Colonic mucosa (tissue), 4 donors: Measurements from ENCODE around the gene SVEP1. TPM values are rescaled to one million over a fixed set of nuclear protein-coding genes. Genes with fewer than 3 reads are reported as not detected.

ENCODE experiments used
- DNase-seq: peaks from one replicate; pipeline ENCODE4 v3.0.0-alpha.2; 2020
- H3K27ac ChIP-seq: fragments of 200-600 bp; one replicate; pipeline ENCODE4 v1.8.0; 2021
- H3K27me3 ChIP-seq: fragments of 200-600 bp; one replicate; pipeline ENCODE4 v1.8.0; 2021
- H3K36me3 ChIP-seq: fragments of 200-600 bp; one replicate; pipeline ENCODE4 v1.8.0; 2021
- H3K4me1 ChIP-seq: fragments of 200-600 bp; one replicate; pipeline ENCODE4 v1.8.0; 2021; ENCODE audit warnings: mild to moderate bottlenecking
- H3K4me3 ChIP-seq: fragments of 200-600 bp; one replicate; pipeline ENCODE4 v1.8.0; 2021
- H3K9ac ChIP-seq, 2 donors: one replicate each; pipeline ENCODE4 v1.7.0; 2013; ENCODE audit warnings: control low read depth in 2 of 2, low read depth in 2 of 2, low read length in 2 of 2
- H3K9me3 ChIP-seq: fragments of 200-600 bp; one replicate; pipeline ENCODE4 v1.8.0; 2021
- intact Hi-C: fragments of 100-400 bp; cut with DNase I; formaldehyde crosslinking; loops from one replicate; pipeline ENCODE4 v1.14.1; 2022
- total RNA-seq, 2 donors: library from RNA; stranded (reverse); fragmentation: NEBNext Ultra II Directional in 1 of 2; extraction: Animal tissue kit (Norgen Biotek cat#: 25700) in 1 of 2; gene quantifications; one replicate each; pipeline ENCODE4 v1.2.1, GENCODE V29; 2021
- TF ChIP-seq, protein P1 (sequence below): fragments of 200-600 bp; IDR thresholded peaks from one replicate; pipeline ENCODE4 v1.8.0; 2022; ENCODE audit warnings: antibody characterized with exemption, mild to moderate bottlenecking
- donor health status: healthy.
- donor health status: DM: no; HTN: no; CAD: no.
- donor health status: DM: no; HTN: no; CAD: no.

The SVEP1 gene
- total RNA-seq, 2 donors from 2014 or later = 2.1 to 9.7 TPM

DNA sequence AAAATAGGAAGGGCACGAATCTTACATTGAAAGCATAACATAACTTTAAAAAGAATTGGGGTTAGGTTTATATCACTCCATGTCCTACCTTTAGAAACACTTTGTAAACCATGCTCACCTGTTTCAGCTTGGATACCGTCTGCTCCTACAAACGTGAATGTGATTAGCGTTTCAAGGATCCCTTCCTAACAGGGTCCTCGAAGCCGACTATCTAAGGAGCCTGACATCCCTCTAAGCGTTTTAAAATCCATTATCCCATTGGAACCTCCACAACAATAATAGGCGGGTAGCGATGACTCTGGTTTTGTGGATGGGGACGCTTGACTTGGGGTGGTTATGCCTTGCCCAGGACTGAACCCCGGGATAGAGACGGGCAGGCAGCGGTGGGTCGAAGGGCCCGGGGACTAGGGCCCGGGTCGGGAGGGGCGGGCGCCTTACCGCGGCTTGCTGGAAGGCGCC, 937 bp downstream of the SVEP1 start:
- intact Hi-C loops = no loop called here
- H3K9me3 ChIP-seq = no peaks in the 10 kb centered on the region
- H3K4me3 ChIP-seq = peak overlapping the region; percentile 29
- peak overlapping the region in 1 of 2 donors; percentile 12 for H3K9ac ChIP-seq
- H3K27me3 ChIP-seq = peaks cover 25% of the 10 kb centered on the region
- TF ChIP-seq, protein P1, sequence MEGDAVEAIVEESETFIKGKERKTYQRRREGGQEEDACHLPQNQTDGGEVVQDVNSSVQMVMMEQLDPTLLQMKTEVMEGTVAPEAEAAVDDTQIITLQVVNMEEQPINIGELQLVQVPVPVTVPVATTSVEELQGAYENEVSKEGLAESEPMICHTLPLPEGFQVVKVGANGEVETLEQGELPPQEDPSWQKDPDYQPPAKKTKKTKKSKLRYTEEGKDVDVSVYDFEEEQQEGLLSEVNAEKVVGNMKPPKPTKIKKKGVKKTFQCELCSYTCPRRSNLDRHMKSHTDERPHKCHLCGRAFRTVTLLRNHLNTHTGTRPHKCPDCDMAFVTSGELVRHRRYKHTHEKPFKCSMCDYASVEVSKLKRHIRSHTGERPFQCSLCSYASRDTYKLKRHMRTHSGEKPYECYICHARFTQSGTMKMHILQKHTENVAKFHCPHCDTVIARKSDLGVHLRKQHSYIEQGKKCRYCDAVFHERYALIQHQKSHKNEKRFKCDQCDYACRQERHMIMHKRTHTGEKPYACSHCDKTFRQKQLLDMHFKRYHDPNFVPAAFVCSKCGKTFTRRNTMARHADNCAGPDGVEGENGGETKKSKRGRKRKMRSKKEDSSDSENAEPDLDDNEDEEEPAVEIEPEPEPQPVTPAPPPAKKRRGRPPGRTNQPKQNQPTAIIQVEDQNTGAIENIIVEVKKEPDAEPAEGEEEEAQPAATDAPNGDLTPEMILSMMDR = no peak
- peak overlapping the region; percentile 62 for H3K27ac ChIP-seq
- DNase-seq = no peak
- no peaks in the 10 kb centered on the region for H3K4me1 ChIP-seq
- no peaks in the 10 kb centered on the region for H3K36me3 ChIP-seq

DNA sequence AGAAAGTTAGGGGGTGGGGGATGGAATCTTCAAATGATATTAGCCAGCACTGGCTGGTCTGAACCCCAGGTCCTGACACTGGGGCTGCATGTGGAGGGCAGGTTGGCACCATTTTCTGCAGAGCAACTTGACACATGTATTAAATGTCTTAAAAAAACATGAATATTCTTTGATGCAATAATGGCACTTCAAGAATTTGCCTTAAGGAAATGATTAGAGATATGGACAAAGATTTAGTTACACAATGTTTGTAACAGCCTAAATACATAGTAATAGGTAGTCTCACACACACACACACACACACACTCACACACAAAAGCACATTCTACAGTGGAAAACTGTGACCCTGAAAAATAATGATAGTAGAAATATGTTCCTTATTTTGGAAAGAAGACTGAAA, 3.6 kb downstream of the SVEP1 start:
- H3K27me3 ChIP-seq = peaks cover 25% of the 10 kb centered on the region
- no peaks in the 10 kb centered on the region for H3K4me1 ChIP-seq
- no peak overlapping the region for H3K4me3 ChIP-seq
- no peak overlapping the region for H3K9ac ChIP-seq
- no peak for DNase-seq
- TF ChIP-seq, protein P1 = no peak
- no peaks in the 10 kb centered on the region for H3K36me3 ChIP-seq
- intact Hi-C loops = no loop called here
- H3K27ac ChIP-seq = no peak overlapping the region
- no peaks in the 10 kb centered on the region for H3K9me3 ChIP-seq

DNA sequence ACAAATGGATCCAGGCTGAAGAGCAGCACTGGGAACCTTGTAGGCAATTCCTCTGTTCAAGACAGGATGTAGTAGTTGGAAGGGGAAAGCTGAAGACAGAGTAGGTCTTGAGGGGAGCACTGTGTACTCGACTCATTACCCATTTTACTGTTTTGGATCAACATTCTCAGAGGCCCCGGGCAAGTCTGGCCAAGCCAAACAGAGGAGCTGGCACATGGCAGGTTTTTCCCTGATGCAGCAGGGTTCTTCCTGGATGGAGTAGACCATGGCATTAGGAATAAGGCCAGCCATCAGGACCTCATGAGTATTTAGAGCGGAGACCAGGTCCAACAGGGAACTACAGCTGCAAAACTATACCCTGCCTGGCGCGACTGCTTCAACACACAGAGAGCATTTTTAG, 4.4 kb downstream of the SVEP1 start:
- no peaks in the 10 kb centered on the region for H3K36me3 ChIP-seq
- DNase-seq = no peak
- no peak overlapping the region for H3K4me3 ChIP-seq
- no peak overlapping the region for H3K27ac ChIP-seq
- peaks cover 25% of the 10 kb centered on the region for H3K27me3 ChIP-seq
- H3K9ac ChIP-seq = no peak overlapping the region
- intact Hi-C loops = no loop called here
- H3K4me1 ChIP-seq = no peaks in the 10 kb centered on the region
- TF ChIP-seq, protein P1 = no peak
- H3K9me3 ChIP-seq = no peaks in the 10 kb centered on the region

DNA sequence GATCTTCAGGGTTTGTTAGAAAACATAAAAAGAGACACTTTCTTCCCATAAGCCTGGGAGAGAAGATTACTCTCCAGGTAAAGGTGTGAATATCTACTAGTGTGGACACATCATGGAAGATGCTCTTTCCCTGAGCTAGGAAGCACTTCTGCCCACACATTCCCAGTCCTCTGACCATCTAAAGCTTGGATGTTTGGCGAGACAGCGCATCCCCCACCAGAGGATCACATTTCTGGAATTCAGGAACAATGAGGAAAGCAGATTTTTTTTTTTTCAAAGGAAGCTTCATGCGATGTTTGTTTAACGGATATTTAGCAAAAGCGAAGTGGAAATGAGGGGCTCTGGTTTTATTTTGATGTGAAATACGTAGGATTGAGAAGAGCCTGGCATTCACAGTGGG, 6.2 kb downstream of the SVEP1 start:
- intact Hi-C loops = no loop called here
- H3K9me3 ChIP-seq = no peaks in the 10 kb centered on the region
- no peaks in the 10 kb centered on the region for H3K36me3 ChIP-seq
- no peak for DNase-seq
- peaks cover 7% of the 10 kb centered on the region for H3K27me3 ChIP-seq
- H3K27ac ChIP-seq = no peak overlapping the region
- H3K4me1 ChIP-seq = no peaks in the 10 kb centered on the region
- H3K4me3 ChIP-seq = no peak overlapping the region
- TF ChIP-seq, protein P1 = no peak
- H3K9ac ChIP-seq = no peak overlapping the region

DNA sequence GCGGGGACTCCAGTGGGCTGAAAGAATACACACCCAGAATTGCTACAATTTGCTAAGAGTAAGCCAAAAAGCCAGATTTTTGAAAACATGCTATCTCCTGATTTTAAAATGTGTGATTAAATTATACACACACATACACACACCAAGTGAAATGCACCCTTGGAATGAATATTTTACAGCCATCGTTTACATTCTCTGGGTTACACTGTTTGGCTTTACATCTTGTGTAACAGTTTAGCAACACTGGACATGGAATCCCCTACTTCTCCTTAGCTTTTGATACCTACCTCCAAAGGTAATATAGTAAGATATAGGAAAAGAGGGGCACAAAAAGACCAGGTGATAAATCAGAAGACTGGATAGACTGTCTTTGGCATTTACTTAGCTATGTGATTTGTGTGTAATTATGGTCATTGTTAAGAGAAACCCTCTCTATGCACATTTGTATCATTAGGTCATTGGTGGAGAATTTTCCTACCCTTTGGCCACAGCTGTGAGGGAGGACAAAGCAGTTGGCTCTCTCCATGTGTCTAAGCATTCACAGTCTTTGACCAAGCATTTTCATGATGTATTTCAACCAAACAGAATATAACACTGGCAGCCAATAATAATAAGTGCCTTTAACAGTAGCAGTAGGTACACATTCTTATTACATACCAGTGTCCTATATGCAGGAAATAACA, 7.6 kb downstream of the SVEP1 start:
- Histone ChIP-seq H3K4me3 (no peak overlapping the region), H3K36me3 (no peaks in the 10 kb centered on the region), H3K9me3 (no peaks in the 10 kb centered on the region), H3K9ac (no peak overlapping the region), H3K27ac (no peak overlapping the region), H3K4me1 (no peaks in the 10 kb centered on the region), H3K27me3 (no peaks in the 10 kb centered on the region)
- no peak for DNase-seq
- intact Hi-C loops = no loop called here
- TF ChIP-seq, protein P1 = no peak
